Mesenchymal stem cell (in vitro differentiated cells and primary cell): ENCODE measurements around the gene IRF9.

Experiments used
- DNase-seq: peaks from one replicate; pipeline ENCODE4 v3.0.0-alpha.2; 2013
- H2AFZ ChIP-seq: one replicate; pipeline ENCODE4 v1.6.1; 2013; ENCODE audit warnings: low read depth, mild to moderate bottlenecking, control low read depth, inconsistent platforms, low read length, moderate library complexity
- H2AK5ac ChIP-seq: 2 replicates; pipeline ENCODE4 v1.6.1; 2013; ENCODE audit warnings: low read length, moderate library complexity, mild to moderate bottlenecking, inconsistent platforms; ENCODE audit not compliant: severe bottlenecking
- H2BK120ac ChIP-seq: one replicate; pipeline ENCODE4 v1.6.1; 2013; ENCODE audit warnings: low read depth, mild to moderate bottlenecking, inconsistent platforms, low read length, moderate library complexity
- H2BK12ac ChIP-seq, 2 experiments: one replicate each; pipeline ENCODE4 v1.6.1; 2013; ENCODE audit warnings: inconsistent platforms in 2 of 2, low read length in 2 of 2, mild to moderate bottlenecking in 2 of 2, moderate library complexity in 2 of 2, control low read depth in 1 of 2
- H2BK15ac ChIP-seq: one replicate; pipeline ENCODE4 v1.6.1; 2013; ENCODE audit warnings: mild to moderate bottlenecking, low read depth, inconsistent platforms; ENCODE audit not compliant: poor library complexity, severe bottlenecking
- H2BK5ac ChIP-seq: 2 replicates; pipeline ENCODE4 v1.6.1; 2013; ENCODE audit warnings: low read depth, mild to moderate bottlenecking, low read length, control low read depth, inconsistent platforms; ENCODE audit not compliant: poor library complexity, severe bottlenecking
- H3K14ac ChIP-seq, 2 experiments: one replicate each; pipeline ENCODE4 v1.6.1; 2013; ENCODE audit warnings: inconsistent platforms in 2 of 2, low read length in 2 of 2, control low read depth in 1 of 2, mild to moderate bottlenecking in 1 of 2, moderate library complexity in 1 of 2
- H3K18ac ChIP-seq, 2 experiments: one replicate each; pipeline ENCODE4 v1.6.1; 2013; ENCODE audit warnings: inconsistent platforms in 2 of 2, low read length in 2 of 2, control low read depth in 1 of 2, low read depth in 1 of 2, mild to moderate bottlenecking in 1 of 2
- H3K23ac ChIP-seq, 2 experiments: one replicate each; pipeline ENCODE4 v1.6.1; 2013; ENCODE audit warnings: inconsistent platforms in 2 of 2, low read length in 2 of 2, mild to moderate bottlenecking in 2 of 2, moderate library complexity in 2 of 2, control low read depth in 1 of 2
- H3K27ac ChIP-seq: 2 replicates; pipeline ENCODE4 v1.5.1; 2013; ENCODE audit warnings: mild to moderate bottlenecking, moderate library complexity, low read length, control low read depth, inconsistent platforms; ENCODE audit not compliant: poor library complexity, severe bottlenecking
- H3K27me3 ChIP-seq, 2 experiments: 2 replicates each; pipeline versions ENCODE4 v1.6.1 to v1.7.0; 2013; ENCODE audit warnings: low read length in 2 of 2, mild to moderate bottlenecking in 2 of 2, moderate library complexity in 2 of 2, control low read depth in 1 of 2, inconsistent platforms in 1 of 2; ENCODE audit not compliant: control insufficient read depth in 1 of 2, insufficient read depth in 1 of 2
- H3K36me3 ChIP-seq, 2 experiments: 2 replicates each; pipeline versions ENCODE4 v1.6.1 to v1.7.0; 2013; ENCODE audit warnings: low read length in 2 of 2, control low read depth in 1 of 2, inconsistent platforms in 1 of 2, low read depth in 1 of 2, mild to moderate bottlenecking in 1 of 2; ENCODE audit not compliant: insufficient read depth in 2 of 2, control insufficient read depth in 1 of 2
- H3K4ac ChIP-seq, 2 experiments: one replicate each; pipeline ENCODE4 v1.6.1; 2013; ENCODE audit warnings: inconsistent platforms in 2 of 2, low read length in 2 of 2, mild to moderate bottlenecking in 2 of 2, moderate library complexity in 2 of 2, control low read depth in 1 of 2, low read depth in 1 of 2
- H3K4me1 ChIP-seq: 2 replicates; pipeline ENCODE4 v1.6.1; 2013; ENCODE audit warnings: low read depth, low read length, control low read depth; ENCODE audit not compliant: control insufficient read depth, insufficient read depth
- H3K4me2 ChIP-seq: 2 replicates; pipeline ENCODE4 v1.6.1; 2013; ENCODE audit warnings: low read length, mild to moderate bottlenecking, inconsistent platforms; ENCODE audit not compliant: poor library complexity, severe bottlenecking
- H3K4me3 ChIP-seq, 2 experiments: 2 replicates each; pipeline versions ENCODE4 v1.5.1 to v1.7.0; 2013; ENCODE audit warnings: low read length in 2 of 2, mild to moderate bottlenecking in 2 of 2, control low read depth in 1 of 2, low read depth in 1 of 2; ENCODE audit not compliant: insufficient read depth in 1 of 2
- H3K79me1 ChIP-seq: replicated peaks from 2 replicates; pipeline ENCODE4 v1.6.1; 2013; ENCODE audit warnings: mild to moderate bottlenecking, control low read depth, low read length, inconsistent platforms; ENCODE audit not compliant: poor library complexity, severe bottlenecking
- H3K9ac ChIP-seq: 2 replicates; pipeline ENCODE4 v1.7.0; 2013; ENCODE audit warnings: mild to moderate bottlenecking, low read length, moderate library complexity
- H3K9me3 ChIP-seq: 2 replicates; pipeline ENCODE4 v1.7.0; 2013; ENCODE audit warnings: mild to moderate bottlenecking, low read length; ENCODE audit not compliant: control insufficient read depth
- H4K8ac ChIP-seq: one replicate; pipeline ENCODE4 v1.6.1; 2013; ENCODE audit warnings: inconsistent platforms, mild to moderate bottlenecking, low read length, moderate library complexity
- H4K91ac ChIP-seq: one replicate; pipeline ENCODE4 v1.6.1; 2013; ENCODE audit warnings: mild to moderate bottlenecking, low read length, inconsistent platforms
- WGBS: methylation state at CpG from one replicate; pipeline ENCODE4 v1.1.7; 2013; ENCODE audit warnings: mixed read lengths; 5-methylcytosine and 5-hydroxymethylcytosine counted together

IRF9 gene

DNA sequence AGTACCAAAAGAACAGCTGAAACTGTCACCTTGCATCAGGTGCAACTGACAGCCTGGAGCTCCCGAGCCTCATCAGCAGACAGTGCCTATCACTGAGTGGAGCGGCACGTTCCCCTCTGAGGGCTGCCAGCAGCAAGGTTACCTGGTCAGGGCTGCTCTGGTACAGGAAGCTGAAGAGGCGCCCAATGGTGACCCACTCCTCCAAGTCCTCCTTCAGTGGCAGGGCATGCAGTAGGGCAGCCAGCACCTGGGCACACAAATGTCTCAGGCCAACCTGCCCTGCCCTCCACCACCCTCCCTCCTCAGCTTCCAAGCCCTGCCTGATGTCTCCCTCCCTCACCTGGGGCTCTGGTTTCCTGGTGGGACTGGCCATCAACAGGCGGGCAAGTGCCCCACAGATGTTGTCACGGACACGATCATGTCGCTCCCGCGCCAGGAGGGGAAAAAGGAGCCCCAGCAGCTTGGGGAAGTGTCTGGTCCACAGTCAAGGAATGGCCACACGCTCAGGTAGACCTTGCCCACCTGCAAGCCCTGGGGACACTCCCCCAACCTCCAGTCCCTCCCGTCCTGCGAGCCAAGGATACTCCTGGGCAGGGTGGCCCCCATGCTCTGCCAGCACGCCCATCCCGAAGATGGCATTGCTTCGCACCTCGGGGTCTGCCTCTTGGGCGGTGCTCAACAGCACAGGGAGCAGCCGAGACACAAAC lies 20.5 kb downstream of the IRF9 start:
- WGBS: 96% methylated on average over 19 of the region's 19 CpGs
- no peak overlapping the region for H2AK5ac ChIP-seq
- H4K8ac ChIP-seq: no peak overlapping the region
- H4K91ac ChIP-seq: no peak overlapping the region
- H2BK12ac ChIP-seq: no peak overlapping the region
- H3K4me3 ChIP-seq: no peak overlapping the region
- H2BK5ac ChIP-seq: no peak overlapping the region
- H3K4me1 ChIP-seq: peaks cover 16% of the 10 kb centered on the region
- H3K79me1 ChIP-seq: peaks cover 40% of the 10 kb centered on the region
- H3K4me2 ChIP-seq: no peak overlapping the region
- no peak overlapping the region for H3K27ac ChIP-seq
- H2BK15ac ChIP-seq: no peak overlapping the region
- no peaks in the 10 kb centered on the region for H3K27me3 ChIP-seq
- H3K23ac ChIP-seq: no peak overlapping the region
- H3K36me3 ChIP-seq: peaks cover 95% of the 10 kb centered on the region in 2 experiments
- H2BK120ac ChIP-seq: no peak overlapping the region
- H3K9ac ChIP-seq: no peak overlapping the region
- no peaks in the 10 kb centered on the region for H3K9me3 ChIP-seq
- H3K14ac ChIP-seq: no peak overlapping the region
- H3K18ac ChIP-seq: no peak overlapping the region
- H3K4ac ChIP-seq: no peak overlapping the region
- no peak for DNase-seq
- H2AFZ ChIP-seq: no peak overlapping the region

DNA sequence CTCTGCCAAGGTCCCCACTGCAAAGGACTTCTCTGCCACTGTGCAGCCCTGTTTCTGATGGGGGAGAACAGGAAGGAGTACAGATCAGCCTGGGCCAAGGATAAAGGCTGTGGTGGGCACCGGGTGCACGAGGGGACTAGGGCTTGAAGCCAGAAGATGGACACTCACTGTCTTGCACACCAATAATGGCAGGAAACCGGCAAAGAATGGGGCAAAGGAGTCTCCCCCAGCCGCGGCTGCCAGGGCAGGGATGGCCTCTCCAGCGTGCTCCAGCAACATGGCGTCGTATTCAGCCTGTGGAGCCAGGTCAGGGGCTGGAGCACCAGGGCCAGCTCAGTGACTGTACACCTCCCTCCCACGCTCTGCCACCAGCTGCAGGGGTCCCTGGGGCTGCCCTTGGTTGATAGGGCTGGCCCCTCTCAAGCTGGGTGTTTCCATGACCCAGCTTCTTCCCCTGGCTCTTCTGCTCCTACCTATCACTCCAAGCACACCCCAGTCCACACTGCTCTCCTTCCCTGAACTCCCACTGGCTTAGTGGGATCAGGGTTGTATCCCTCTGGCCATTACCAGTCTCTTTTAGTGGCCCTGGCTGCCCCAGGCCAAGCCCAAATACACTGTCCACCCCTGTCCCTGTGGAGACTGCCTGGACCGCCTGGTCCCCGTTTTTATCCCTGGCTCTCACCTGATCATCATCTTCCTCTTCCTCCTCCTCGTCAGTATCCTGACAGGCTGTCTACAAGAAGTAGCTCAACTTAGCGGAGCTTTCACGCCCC lies 21.2 kb downstream of the IRF9 start:
- H3K18ac ChIP-seq: no peak overlapping the region
- H2BK5ac ChIP-seq: no peak overlapping the region
- no peak overlapping the region for H2BK120ac ChIP-seq
- H4K91ac ChIP-seq: no peak overlapping the region
- no peak overlapping the region for H2AK5ac ChIP-seq
- no peak overlapping the region for H2AFZ ChIP-seq
- H3K27ac ChIP-seq: no peak overlapping the region
- no peaks in the 10 kb centered on the region for H3K27me3 ChIP-seq
- no peak overlapping the region for H3K23ac ChIP-seq
- no peak overlapping the region for H3K9ac ChIP-seq
- peaks cover 36% of the 10 kb centered on the region for H3K79me1 ChIP-seq
- DNase-seq: no peak
- H3K4me2 ChIP-seq: no peak overlapping the region
- 94% methylated on average over 14 of the region's 14 CpGs for WGBS
- no peak overlapping the region for H3K4me3 ChIP-seq
- H3K14ac ChIP-seq: no peak overlapping the region
- no peak overlapping the region for H2BK12ac ChIP-seq
- no peak overlapping the region for H2BK15ac ChIP-seq
- H3K9me3 ChIP-seq: no peaks in the 10 kb centered on the region
- peaks cover 95% of the 10 kb centered on the region in 2 experiments for H3K36me3 ChIP-seq
- H3K4me1 ChIP-seq: peaks cover 16% of the 10 kb centered on the region
- H4K8ac ChIP-seq: no peak overlapping the region
- H3K4ac ChIP-seq: no peak overlapping the region

DNA sequence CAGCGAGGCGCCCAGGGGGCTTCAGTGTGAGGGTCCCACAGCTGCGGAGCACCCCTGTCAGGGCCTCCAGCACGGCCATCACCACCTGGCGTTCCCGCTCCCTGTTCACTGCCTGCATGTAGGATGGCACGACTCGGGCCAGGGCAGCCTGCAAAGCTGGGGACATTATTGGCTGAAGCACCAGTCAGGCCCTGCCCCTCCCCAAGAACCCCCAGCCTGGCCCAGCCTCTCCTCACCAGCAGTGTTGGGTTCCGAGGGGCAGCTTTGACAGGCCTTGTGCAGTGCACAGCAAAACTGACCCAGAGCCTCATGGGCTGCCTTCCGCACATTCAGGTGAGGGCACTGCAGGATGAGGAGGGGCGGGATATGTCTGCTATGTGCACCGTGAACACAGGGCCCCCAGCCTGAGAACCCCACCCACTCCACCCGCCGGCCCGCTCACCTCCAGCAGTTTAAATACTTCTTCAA lies 22.0 kb downstream of the IRF9 start:
- Histone ChIP-seq H2BK12ac (no peak overlapping the region), H3K27me3 (no peaks in the 10 kb centered on the region), H3K4me2 (no peak overlapping the region), H3K4ac (no peak overlapping the region), H2BK120ac (no peak overlapping the region), H3K4me1 (peaks cover 23% of the 10 kb centered on the region), H3K79me1 (peaks cover 33% of the 10 kb centered on the region), H3K14ac (no peak overlapping the region), H2BK15ac (no peak overlapping the region), H3K27ac (no peak overlapping the region), H3K18ac (no peak overlapping the region), H2AK5ac (no peak overlapping the region), H3K9me3 (no peaks in the 10 kb centered on the region), H4K8ac (no peak overlapping the region), H3K4me3 (no peak overlapping the region), H3K36me3 (peaks cover 90% of the 10 kb centered on the region in 2 experiments), H3K9ac (no peak overlapping the region), H2AFZ (no peak overlapping the region), H2BK5ac (no peak overlapping the region), H3K23ac (no peak overlapping the region), H4K91ac (no peak overlapping the region)
- DNase-seq: no peak
- 97% methylated on average over 15 of the region's 15 CpGs for WGBS
